GM19240 (cell line): ENCODE results near the gene CDK19.

Experiments
- DNase-seq: peaks from one replicate; pipeline ENCODE4 v3.0.0; 2011; ENCODE audit warnings: low spot score; ENCODE audit not compliant: insufficient read length

CDK19 gene

GRCh38 chr6:110661414-110661813, 153.9 kb downstream of the CDK19 start:
- DNase-seq: no peak

GRCh38 chr6:110660066-110660655, 155.1 kb downstream of the CDK19 start:
- DNase-seq: no peak

- DNase-seq: no peak
Observed at GRCh38 chr6:110658631-110659211, 156.5 kb downstream of the CDK19 start.

- DNase-seq: no peak
Observed at GRCh38 chr6:110656492-110656891, 158.8 kb downstream of the CDK19 start.

GRCh38 chr6:110655821-110656220, 159.4 kb downstream of the CDK19 start:
- no peak for DNase-seq

GRCh38 chr6:110654096-110654820, 161.0 kb downstream of the CDK19 start:
- DNase-seq: no peak

- DNase-seq: no peak
Observed at GRCh38 chr6:110653381-110653780, 161.9 kb downstream of the CDK19 start.

- no peak for DNase-seq
Observed at GRCh38 chr6:110652520-110652919, 162.7 kb downstream of the CDK19 start.

- DNase-seq: no peak
Observed at GRCh38 chr6:110650755-110651154, 164.5 kb downstream of the CDK19 start.

- no peak for DNase-seq
Observed at GRCh38 chr6:110649704-110650103, 165.6 kb downstream of the CDK19 start.

- no peak for DNase-seq
Observed at GRCh38 chr6:110646951-110647910, 168.0 kb downstream of the CDK19 start.

- DNase-seq: no peak
Observed at GRCh38 chr6:110646419-110646698, 168.9 kb downstream of the CDK19 start.

GRCh38 chr6:110645685-110646418, 169.4 kb downstream of the CDK19 start:
- DNase-seq: no peak

- DNase-seq: no peak
Observed at GRCh38 chr6:110643175-110643574, 172.1 kb downstream of the CDK19 start.

- DNase-seq: no peak
Observed at GRCh38 chr6:110642711-110643110, 172.6 kb downstream of the CDK19 start.

GRCh38 chr6:110636781-110637180, 178.5 kb downstream of the CDK19 start:
- DNase-seq: no peak

GRCh38 chr6:110635096-110635495, 180.2 kb downstream of the CDK19 start:
- no peak for DNase-seq

- no peak for DNase-seq
Observed at GRCh38 chr6:110633731-110634213, 181.5 kb downstream of the CDK19 start.

GRCh38 chr6:110629153-110629552, 186.1 kb downstream of the CDK19 start:
- DNase-seq: no peak

- DNase-seq: no peak
Observed at GRCh38 chr6:110628330-110628729, 186.9 kb downstream of the CDK19 start.

GRCh38 chr6:110626442-110626841, 188.8 kb downstream of the CDK19 start:
- no peak for DNase-seq
